MV-4-11 (cell line): Measurements from ENCODE around the gene TTC39A.

ENCODE experiments used
- DNase-seq: peaks from one replicate; lab custom pipeline; 2025; lab: John Stamatoyannopoulos, UW

The TTC39A gene

DNA sequence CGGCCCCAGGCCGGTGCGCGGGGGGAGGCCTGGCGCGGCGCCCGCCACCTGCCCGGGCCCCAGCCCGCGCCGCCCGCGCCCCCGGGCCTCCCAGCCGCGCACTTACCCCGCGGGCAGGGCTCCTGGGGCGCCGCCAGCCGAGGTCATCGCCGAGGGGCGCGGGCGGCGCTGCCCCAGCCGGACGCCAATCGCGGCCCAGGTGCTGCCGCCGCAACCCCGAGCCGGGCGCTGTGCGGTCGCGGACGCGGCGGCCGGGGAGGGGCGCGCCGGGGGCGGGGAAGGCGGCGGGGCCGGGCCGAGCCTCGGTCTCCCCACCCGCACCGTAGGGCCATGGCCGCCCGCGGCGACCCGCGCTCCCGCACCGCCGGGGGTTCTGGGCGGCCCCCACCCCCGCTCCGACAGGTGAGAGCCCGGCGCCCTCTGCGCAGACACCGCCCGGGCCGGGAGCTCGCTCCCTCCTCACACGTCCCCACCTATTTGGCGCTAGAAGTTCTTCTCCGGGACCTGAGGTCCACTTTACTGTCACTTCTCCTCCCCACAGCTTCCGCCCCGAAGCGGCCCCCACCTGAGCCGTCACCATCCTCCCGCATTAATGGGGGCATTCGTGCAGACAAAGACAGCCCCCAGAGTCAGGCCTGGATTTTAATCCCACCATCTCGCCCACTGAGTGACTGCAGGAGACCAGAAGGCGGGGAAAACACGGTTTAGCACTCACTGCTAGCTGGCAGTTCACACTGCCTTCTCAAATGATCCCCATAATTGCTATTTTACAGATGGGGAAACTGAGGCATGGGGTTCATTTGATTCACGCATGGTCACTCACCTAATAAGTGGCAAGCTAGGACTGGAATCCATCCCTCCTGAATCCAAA lies at the start of gene TTC39A:
Gene TTC39A, minus strand, starts transcription at position 232 of the 871 bp plus-strand sequence. Its CDS starts 85 bp downstream, at position 147.
- DNase-seq, result no peak

DNA sequence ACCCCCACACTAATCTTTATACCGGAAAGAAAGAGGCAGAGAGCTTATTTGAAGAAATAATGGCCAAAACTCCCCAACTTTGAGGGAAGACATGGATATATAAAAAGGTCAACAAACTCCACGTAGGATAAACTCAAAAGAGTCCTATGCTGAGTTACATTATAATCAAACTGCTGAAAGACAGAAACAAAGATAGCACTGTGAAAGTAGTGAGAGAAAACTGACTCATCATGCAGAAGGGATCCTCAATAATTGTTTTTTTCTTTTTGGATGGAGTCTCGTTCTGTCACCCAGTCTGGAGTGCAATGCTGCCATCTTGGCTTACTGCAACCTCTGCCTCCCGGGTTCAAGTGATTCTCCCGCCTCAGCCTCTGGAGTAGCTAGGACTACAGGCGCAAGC lies 48.5 kb upstream of the TTC39A start:
- DNase-seq, result no peak

DNA sequence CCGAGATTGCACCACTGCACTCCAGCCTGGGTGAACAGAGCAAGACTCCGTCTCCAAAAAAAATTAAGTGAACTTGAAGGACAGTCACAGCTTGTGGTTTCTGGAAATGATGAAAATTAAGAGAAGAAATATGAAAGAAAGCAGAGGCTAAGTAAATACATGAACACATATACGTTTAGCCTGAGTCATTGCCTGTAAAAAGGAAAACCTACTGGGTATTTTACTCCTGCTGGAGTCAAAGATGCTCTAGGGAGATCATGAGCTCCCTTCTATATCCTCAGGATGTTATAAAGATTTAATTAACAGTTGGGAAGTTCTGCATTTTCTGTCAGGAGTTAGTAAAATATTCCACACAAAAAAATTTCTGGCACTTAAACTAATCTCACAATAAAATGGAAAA lies 43.5 kb upstream of the TTC39A start:
- no peak for DNase-seq

DNA sequence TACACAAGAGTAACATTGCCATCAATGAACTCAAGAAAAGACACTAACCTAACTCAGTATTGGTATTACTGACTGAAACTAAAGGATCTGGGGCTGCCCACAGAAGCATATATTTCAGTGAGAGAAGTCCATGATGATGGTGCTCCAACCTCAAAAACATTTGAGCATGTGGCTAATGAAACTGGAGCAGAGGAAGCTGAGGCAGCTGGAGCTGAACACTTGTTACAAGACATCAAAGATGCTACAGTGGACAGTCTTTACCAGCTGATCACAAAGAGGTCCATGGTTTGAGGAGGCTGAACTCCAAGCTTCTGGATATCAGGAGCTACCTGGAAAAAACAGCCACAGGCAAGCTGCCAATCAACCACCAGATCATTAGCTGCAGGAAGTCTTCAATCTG lies 42.2 kb upstream of the TTC39A start:
- DNase-seq, result no peak

DNA sequence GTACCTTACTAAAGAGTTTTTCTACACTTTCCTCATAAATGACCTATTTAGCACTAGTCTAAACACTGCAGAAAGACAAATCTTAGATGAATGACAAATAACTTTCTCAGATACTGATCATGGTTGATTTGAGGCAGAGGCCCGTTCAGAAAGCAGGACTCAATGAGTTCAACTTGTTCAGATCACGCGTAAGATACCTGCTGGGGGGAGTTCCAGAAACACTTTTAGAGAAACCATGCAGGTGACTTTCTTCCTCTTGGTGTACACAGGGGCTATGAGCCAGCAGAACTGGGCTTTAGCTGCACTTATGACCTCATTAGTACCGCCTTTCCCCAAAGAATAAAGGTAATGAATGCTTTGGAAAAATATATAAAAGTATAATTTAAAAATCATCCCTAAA lies 38.8 kb upstream of the TTC39A start:
- DNase-seq, result no peak

DNA sequence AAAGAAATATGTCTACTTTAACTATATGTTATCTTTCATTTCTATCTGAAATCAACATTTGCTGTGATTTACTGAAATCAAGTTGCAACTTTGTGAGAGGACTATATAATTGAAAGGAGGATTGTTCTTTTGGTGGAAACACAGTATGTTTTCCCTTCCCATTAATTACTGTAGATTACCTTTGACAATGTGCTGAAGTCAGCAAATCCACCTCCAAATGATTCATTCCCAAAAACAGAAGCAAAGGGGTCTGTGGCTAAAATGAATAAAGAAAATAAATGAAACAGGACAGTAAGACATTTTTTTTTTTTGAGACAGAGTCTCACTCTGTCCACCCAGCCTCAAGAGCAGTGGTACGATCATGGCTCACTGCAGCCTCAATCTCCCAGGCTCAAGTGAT lies 35.4 kb upstream of the TTC39A start:
- no peak for DNase-seq

DNA sequence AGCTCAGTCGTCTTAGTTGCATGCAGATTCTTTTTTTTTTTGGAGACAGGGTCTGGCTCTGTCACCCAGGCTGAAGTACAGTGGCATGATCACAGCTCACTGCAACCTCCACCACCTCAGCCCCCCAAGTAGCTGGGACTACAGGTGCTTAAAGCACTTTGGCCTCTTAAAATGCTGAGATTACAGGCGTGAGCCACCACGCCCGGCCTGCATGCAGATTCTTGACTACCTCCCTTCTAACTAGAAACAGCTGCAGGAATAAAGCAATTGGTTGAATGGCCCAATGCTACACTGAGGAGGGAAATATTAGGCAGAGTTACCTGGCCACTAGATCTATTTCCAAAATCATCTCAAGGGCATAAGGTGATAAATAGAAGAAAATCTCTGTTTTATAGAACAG lies 29.5 kb upstream of the TTC39A start:
- DNase-seq, result no peak

DNA sequence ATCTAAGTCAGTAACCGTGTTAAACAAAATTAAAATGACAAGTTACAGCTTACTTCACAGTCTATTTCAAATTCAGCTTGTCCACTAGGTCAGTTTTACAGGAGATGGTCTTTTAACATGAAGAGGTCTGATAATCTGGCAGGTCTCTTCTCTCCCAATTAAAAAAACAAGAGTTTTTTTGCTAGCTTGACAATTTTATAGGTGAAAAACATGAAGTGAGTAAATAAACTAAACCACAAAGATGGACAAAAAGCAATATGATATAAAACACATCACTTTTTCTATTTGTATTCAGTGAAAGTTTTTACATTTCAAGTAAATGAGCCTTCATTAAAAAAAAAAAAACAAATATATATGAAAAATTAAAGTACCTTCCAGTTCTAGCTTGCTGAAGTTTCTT lies 25.0 kb upstream of the TTC39A start:
- no peak for DNase-seq

DNA sequence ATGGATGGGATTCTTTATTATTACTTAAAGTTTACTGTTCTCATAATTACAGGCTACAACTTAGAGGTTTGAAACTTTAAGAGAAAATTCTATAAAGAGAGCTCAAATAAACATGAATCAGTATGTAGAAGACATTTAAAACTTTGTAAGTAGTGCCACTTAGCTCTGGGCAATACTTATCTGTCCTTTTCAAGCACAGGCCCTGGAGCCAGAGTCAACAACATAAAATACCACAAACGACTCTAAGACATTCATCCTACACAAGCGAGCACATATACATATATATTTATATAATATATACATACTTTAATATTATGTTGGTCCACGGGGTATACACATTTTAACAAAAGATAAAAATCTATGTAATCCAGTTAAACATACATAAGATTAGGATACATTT lies 24.1 kb upstream of the TTC39A start:
- DNase-seq, result no peak

DNA sequence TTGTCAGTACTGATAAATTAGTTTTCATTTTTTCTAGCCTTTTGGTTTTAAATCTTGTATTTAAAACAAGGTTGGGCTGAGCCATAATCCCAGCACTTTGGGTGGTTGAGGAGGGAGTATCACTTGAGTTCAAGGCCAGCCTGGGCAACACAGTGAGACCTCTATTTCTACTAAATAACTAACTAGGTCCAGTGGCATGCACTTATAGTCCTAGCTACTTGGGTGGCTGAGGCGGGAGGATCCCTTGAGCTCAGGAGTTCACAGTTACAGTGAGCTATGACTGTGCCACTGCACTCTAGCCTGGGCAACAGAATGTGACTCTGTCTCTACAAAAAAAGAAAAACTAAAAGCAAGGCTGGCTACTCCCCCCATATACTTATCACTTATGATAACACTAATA lies 21.5 kb upstream of the TTC39A start:
- no peak for DNase-seq

DNA sequence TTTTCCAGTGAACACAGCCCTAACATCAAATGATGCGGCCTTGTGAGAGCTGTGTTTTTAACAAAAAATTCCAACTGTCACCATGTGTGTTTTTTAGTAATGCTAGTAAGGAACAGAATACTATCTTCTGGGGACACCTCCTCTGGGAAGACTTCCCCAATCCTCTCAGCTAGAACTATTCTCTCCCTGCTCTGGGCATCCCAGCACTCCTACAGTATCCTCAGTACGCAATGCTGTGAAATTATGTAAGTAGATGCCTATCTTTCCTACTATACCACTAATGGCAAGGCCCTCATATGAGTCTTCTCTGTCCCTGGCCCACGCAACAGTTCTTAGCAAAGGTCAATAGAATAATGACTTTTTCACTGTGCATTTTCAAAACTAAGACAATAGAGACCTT lies 19.5 kb upstream of the TTC39A start:
- no peak for DNase-seq

DNA sequence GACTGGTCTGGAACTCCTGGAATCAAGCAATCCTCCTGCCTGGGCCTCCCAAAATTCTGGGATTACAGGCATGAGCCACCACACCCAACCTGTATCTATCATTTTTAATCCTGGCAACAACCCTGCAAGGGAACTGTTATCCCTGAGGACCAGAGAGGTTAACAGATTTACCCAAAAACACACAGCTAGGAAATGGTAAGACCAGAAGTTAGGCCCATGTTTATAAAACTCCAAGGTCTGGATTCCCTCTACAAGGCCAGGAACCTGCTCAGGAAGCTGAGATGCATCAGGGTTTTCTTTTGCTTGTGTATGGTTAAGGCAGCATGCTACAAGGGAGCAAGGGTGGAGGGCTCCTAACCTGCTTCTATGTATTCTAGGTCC lies 17.8 kb upstream of the TTC39A start:
- DNase-seq, result no peak

DNA sequence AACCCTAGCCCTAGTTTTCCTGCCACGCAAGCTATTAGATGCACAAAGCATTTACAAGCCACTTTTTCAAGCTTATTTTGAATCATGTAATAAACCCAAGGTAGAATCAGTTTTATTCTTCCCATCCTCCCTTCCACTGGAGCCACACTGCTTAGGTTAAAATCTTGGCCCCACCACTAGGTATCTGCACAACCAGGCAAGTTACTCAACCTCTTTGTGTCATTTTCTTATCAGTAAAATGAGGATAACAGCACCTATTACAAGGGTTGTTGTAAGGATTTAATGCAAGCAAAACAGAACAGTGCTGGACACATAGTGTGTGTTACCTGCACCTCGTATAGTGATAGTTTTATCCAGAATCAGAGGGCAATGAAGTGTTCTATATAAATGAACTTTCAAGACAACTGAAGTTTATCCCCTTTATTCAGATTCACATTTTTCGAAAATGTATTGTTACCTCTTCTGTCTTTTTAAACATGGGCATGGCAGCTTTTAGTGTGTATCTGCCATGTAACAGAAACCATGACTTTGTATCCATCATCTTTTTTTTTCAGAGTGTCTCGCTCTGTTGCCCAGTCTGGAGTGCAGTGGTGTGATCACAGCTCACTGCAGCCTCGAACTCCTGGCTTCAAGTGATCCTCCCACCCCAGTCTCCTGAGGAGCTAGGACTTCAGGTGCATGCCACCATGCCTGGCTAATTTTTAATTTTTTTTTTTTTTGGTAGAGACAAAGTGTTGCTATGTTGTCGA lies 17.2 kb upstream of the TTC39A start:
- DNase-seq, result no peak

DNA sequence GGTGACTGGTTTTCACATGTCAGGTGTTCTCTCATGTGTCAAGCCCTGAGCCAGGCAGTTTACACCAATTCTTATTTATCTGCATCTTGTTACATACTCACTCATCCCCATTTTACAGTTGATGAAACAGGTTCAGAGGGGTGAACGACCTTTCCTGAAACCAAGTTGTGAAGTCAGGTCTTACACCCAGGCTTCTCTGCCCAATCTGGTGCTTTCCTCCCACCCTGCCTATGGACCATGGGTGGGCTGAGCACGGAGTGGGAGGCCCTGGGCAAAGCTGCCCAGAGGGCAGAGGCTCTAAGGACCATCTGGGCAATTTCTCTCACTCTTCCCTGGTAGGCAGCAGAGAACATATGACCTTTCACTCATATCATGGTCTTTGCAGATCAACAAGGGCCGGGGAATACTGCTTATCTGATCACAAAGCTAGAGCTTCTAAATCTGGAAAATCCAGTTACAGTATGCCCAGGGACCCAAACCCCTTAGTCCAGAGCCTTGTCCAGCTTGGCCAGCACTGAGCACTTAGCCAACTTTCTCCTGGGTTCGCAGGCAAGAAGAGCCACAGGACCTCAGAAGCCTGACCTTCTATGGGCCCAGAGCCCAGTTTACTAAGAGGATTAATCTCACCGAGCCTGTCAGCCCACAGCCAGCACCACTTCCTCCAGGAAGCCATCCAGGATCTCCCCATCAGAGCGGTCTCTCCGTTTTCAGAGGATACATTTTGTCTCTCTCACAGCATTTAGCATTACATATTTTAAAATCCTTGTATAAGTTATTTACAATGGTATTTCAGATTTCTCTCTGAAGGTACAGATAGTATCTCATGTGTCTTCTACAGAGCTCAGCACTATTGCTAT lies 16.0 kb upstream of the TTC39A start:
- no peak for DNase-seq

DNA sequence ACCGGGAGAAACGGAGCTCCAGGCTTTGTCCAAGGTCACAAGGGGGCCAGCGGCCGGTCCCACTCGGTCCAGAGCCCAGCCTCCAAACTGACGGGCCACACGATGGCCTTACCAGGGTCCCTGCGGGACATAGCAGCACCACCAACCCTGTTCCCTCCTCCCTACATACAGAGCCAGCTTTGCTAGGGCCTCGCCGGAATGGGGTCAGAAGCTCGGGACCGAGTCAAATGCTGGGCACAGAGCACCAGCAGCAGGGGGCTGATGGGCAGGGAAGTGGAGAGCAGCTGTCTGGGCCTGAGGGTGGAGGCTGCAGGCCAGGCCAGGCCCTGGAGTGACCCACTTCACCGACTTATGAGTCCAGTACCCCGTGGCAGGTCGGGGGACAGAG lies 14.9 kb upstream of the TTC39A start:
- DNase-seq, result no peak

DNA sequence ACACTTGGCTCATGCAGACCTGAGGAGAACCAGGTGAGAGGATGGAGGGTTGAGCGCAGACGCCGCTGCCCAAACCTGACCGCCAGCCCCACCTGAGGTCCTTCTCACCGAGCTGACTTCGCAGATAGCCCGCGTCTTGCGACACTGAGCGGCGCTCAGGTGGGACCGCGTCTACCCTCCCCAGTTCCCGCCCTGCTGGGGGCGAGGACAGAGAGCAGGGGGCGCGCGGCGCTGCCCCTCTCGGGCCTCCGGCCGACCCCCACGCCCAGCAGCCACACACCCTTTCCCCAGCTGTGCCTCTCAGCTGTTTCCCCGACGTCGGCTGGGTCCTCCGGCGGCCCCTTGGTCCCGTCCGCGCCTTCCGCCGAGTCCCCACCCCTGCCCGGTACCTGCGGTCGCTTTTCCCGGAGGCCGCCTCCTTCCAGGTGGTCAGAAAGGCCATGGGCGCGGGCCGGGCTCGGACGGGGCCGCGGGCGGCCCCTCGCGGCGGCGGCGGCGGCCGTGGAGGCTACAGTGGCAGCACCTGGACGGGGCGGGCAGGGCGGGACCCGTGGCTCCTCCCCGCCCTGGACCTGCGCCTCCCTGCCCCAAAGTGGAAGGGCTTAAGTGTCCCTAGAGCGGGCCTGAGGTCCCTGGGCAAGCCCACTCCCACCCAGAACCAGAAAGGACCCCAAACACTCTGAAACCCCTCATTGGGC lies 14.4 kb upstream of the TTC39A start:
- no peak for DNase-seq

DNA sequence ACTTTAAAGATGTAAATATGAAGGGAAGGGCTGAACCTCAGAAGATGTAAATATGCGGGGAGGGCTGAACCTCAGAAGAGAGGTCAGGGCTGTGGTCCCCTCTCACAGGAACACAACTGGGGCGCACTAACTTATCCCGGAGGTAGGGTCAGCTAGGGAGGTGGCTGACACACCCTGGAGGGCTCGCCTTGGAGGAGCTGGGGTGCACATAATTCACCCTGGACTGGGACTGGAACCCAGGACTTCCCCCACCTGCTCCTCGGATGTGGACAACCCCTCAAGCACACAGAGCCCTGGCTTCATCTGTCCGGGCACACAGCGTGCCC lies 13.9 kb upstream of the TTC39A start:
- DNase-seq, result no peak

DNA sequence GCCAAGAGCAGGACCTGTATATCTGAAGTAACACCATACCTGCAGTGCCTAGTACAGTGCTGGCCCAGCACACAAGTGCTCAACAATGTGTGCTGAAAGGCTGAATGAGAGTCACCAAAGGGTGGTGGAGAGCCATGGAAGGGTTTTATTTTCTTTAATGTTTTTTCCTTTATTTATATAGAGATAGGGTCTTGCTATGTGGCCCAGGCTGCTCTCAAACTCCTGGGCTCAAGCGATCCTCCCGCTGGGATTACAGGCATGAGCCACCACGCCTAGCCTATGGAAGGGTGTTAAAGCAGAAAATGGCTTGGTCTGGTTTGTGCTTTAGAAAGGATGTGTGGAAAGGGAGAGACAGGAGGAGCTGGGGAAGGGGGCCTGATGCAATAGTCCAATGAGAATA lies 13.3 kb upstream of the TTC39A start:
- no peak for DNase-seq

DNA sequence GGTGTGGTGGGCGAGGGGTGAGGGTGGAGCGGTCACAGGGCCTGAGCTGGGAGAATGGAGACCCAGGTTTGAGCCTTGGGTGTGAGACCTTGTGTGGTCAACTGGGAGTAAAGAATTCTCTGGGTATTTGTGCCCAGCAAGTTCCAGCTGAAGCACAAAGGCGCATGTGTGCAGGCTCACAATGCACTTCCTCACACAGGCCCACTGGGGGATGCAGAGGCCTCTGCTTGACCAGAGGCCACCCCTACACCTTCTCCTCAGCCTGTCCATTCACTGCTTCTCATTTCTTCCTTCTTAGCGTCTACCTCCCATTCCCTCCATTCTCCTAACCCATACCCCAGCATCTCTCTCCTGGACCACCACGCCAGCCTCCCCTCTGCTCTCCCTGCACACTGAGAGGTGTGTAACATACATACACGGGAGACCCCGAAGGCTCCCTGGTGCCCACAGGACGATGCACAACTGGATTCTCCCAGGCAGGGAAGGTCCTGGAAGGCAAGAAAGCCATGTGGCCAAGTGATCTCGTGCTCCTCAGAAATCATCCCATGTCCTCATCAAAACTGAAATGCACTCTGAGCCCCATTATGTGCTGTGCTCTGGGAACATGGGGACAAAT lies 12.3 kb upstream of the TTC39A start:
- DNase-seq, result no peak

DNA sequence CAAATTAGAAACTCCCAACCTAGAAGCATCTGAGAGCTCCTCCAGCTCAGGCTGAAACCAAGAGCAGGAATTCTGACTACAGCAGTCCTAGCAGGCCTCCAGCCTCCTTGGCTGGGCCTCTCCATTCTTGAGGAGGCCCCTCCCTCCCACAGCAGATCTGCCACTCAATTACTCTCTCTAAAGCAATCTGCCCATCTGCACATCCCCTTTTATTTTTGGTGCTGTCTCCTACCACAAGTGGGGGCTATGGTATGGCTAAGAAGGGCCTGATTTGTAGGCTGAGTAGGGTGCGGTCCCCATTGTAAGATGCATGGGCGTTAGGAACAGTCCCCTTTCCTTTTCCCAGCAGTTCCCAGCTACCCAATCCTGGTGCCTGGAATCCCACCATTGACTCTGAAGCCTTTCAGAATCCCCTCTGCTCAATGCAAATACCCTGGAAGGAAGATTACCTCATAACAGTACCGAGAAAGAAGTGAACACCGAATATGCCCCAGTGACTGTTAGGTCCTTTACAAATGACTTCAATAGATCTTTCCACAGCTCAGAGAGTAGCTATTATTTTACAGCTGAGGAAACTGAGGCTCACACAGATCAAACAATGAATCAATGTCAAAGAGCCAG lies 11.6 kb upstream of the TTC39A start:
- peak; percentile 11 for DNase-seq

DNA sequence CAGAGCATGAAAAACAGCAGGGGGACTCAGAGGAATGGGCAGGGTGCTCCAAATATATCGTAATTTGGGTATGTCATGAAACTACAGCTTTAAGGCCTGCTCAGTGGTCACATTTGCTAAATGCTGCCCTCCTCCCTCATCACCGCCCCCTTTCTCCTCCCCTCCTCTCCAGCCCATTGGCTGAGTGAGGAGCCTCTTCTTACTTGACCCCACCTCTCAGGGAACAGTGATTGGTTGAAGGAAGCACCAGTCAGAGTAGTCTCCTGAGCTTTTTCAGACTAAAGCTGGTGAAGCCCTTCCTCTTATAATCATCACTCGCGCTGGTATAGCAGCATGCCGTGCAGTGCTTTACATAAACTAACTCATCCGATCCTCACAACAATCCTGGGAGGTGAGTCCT lies 10.0 kb upstream of the TTC39A start:
- DNase-seq, result no peak
